SK-N-SH (cell line): ENCODE data around the gene MET.

Source experiments
- CTCF ChIP-seq: fragments of 200-600 bp; sonication (generic); IDR thresholded peaks from 2 replicates; pipeline ENCODE4 v1.6.1; 2017; ENCODE audit warnings: antibody characterized with exemption, mild to moderate bottlenecking, moderate library complexity
- POLR2AphosphoS5 ChIP-seq: IDR thresholded peaks from 2 replicates; pipeline ENCODE4 v1.6.1; 2012; ENCODE audit warnings: low read depth, low read length
- RAD21 ChIP-seq: IDR thresholded peaks from 2 replicates; pipeline ENCODE4 v1.6.1; 2012; ENCODE audit warnings: mild to moderate bottlenecking, low read length
- TEAD4 ChIP-seq: IDR thresholded peaks from 2 replicates; pipeline ENCODE4 v1.4.0; 2012; ENCODE audit warnings: mild to moderate bottlenecking, borderline replicate concordance; ENCODE audit not compliant: insufficient read depth
- USF2 ChIP-seq: fragments of 150-350 bp; IDR thresholded peaks from 2 replicates; pipeline ENCODE4 v1.6.1; 2017; ENCODE audit warnings: antibody characterized with exemption, low read length, low read depth, borderline replicate concordance

- TF ChIP-seq CTCF (no peak), USF2 (no peak), RAD21 (no peak), TEAD4 (no peak), POLR2AphosphoS5 (no peak)
Observed at GRCh38 chr7:116732788-116733694, 61.0 kb downstream of the MET start.
